SK-N-SH treated with all-trans-retinoic acid at 6 μM for 48 hours (cell line): ENCODE measurements around the gene SH3D19.

Experiments
- CSDC2 ChIP-seq: fragments of 250-450 bp; sonication (Bioruptor Pico); IDR thresholded peaks from 2 replicates; pipeline ENCODE4 v1.5.0; 2020; ENCODE audit warnings: mild to moderate bottlenecking, moderate library complexity
- PATZ1 ChIP-seq: fragments of 250-450 bp; sonication (Bioruptor Pico); IDR thresholded peaks from 2 replicates; pipeline ENCODE4 v1.8.0; 2020; ENCODE audit warnings: mild to moderate bottlenecking, moderate library complexity, borderline replicate concordance

DNA sequence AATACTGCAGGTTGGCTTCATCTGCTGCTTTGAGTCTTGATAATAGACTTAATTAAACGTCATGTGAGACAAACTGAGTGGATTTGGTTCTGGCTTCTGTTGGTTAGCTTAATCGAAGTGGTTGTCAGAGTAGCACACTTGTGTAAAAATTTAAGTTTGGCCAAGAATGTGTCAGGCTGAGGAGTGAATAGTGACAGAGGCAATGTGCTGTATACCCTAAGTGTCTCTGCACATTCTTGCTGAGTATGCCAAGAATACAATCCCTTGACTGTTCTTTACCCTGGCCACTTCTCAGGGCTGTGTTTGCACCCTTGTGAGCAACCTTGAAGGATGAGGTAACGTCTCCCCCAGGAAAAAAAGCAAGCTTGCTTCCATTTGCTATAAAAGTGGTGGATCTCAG is 211.1 kb downstream of the SH3D19 start:
- no peak for TF ChIP-seq PATZ1 (CRISPR knock-in tag)
- no peak for TF ChIP-seq CSDC2 (CRISPR knock-in tag)
